ENCODE measurements around the gene EXOC3L2.

EXOC3L2 gene

DNA sequence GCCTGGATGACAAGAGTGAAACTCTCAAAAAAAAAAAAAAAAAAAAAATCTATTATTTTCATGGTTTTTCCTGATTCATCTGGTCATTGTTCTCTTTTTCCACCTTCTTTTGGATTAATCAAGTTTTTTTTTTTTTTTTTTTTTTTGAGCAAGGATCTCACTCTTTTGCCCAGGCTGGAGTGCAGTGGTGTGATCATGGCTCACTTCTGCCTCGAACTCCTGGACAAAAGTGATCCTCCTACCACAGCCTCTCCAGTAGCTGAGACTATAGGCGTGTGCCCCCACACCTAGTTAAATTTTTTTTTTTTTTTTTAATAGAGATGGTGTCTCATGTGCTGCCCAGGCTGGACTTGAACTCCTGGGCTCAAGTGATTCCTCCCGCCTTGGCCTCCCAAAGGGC, 38.9 kb downstream of the EXOC3L2 start:
- peaks cover 2 to 25% (median 11%) of the 10 kb centered on the region in 10 experiments for H3K4me1 ChIP-seq
- no peak for TF ChIP-seq Cebpa-rat (IDR thresholded peaks at IDR 0.05)
- no peak overlapping the region for H3K27ac ChIP-seq
- no peaks in the 10 kb centered on the region for H4K20me1 ChIP-seq
- no peaks in the 10 kb centered on the region for H3K27me3 ChIP-seq
- no peak overlapping the region for H3K9ac ChIP-seq
- no peak overlapping the region for H3K4me2 ChIP-seq
- no peak overlapping the region for H3K4me3 ChIP-seq
- H3K9me3 ChIP-seq (replicated peaks in 1 of 11): peaks cover 8 to 17% (median 14%) of the 10 kb centered on the region in 11 experiments; a peak in 21 of 22 replicates
- H3K36me3 ChIP-seq: no peaks in the 10 kb centered on the region

- no peak overlapping the region for H3K9ac ChIP-seq
- H3K4me2 ChIP-seq: no peak overlapping the region
- H3K9me3 ChIP-seq (replicated peaks in 1 of 11): peaks cover 12 to 21% (median 18%) of the 10 kb centered on the region in 11 experiments; a peak in 21 of 22 replicates
- peaks cover 0 to 20% (median 6%) of the 10 kb centered on the region in 10 experiments; a peak in 19 of 20 replicates for H3K4me1 ChIP-seq
- no peaks in the 10 kb centered on the region for H4K20me1 ChIP-seq
- no peak overlapping the region for H3K27ac ChIP-seq
- H3K36me3 ChIP-seq: no peaks in the 10 kb centered on the region
- H3K27me3 ChIP-seq: no peaks in the 10 kb centered on the region
- no peak for TF ChIP-seq Cebpa-rat (IDR thresholded peaks at IDR 0.05)
- no peak overlapping the region for H3K4me3 ChIP-seq
Measured at GRCh38 chr19:45205810-45206209, 39.4 kb downstream of the EXOC3L2 start.

DNA sequence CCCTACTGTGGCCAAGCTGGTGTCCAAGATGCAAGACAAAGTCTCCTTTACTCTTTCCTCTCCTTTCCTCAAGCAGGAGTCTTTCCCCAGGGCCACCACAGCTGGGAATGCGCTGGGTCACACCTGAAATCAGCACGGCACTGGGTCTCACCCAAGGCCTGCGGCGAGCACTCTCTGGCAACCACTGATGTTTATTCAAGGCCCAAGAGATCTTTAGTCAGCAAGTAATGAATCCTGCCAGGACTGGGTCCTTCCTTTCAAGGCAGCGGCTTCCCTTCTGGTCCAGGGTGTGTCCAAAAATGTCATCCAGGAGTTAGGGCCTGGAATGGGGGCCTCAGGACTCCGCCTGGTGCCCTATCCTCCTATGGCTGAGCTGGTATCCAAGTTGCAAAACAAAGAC, 42.6 kb downstream of the EXOC3L2 start:
- no peak for TF ChIP-seq Cebpa-rat (IDR thresholded peaks at IDR 0.05)
- H3K4me1 ChIP-seq: no peaks in the 10 kb centered on the region
- no peak overlapping the region for H3K4me2 ChIP-seq
- H3K27ac ChIP-seq: no peak overlapping the region
- no peaks in the 10 kb centered on the region for H4K20me1 ChIP-seq
- peaks cover 12 to 21% (median 18%) of the 10 kb centered on the region in 11 experiments; a peak in 21 of 22 replicates for H3K9me3 ChIP-seq (replicated peaks in 1 of 11)
- H3K27me3 ChIP-seq: no peaks in the 10 kb centered on the region
- no peak overlapping the region for H3K4me3 ChIP-seq
- H3K36me3 ChIP-seq: no peaks in the 10 kb centered on the region
- no peak overlapping the region for H3K9ac ChIP-seq

DNA sequence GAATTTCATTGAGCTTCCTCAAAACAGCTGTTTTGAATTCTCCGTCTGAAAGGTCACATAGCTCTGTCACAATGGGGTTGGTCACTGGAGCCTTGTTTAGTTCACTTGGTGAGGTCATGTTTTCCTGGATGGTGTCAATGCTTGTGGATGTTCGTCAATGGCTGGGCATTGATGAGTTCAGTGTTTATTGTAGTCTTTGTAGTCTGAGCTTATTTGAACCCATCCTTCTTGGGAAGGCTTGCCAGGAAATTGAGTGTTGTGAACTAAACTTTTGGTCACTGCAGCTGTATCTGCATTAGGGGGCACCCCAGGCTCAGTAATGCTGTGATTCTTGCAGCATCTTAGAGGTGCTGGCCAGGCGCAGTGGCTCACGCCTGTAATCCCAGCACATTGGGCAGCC, 44.6 kb downstream of the EXOC3L2 start:
- Histone ChIP-seq H3K4me3 (no peak overlapping the region), H3K9ac (no peak overlapping the region), H3K36me3 (no peaks in the 10 kb centered on the region), H3K27me3 (no peaks in the 10 kb centered on the region), H3K4me2 (no peak overlapping the region), H3K4me1 (peaks cover 0 to 11% (median 5%) of the 10 kb centered on the region in 10 experiments; a peak in 7 of 20 replicates), H3K27ac (no peak overlapping the region), H4K20me1 (no peaks in the 10 kb centered on the region), H3K9me3 (replicated peaks in 1 of 11) (peaks cover 12 to 21% (median 18%) of the 10 kb centered on the region in 11 experiments; a peak in 21 of 22 replicates)
- TF ChIP-seq Cebpa-rat (IDR thresholded peaks at IDR 0.05): no peak

DNA sequence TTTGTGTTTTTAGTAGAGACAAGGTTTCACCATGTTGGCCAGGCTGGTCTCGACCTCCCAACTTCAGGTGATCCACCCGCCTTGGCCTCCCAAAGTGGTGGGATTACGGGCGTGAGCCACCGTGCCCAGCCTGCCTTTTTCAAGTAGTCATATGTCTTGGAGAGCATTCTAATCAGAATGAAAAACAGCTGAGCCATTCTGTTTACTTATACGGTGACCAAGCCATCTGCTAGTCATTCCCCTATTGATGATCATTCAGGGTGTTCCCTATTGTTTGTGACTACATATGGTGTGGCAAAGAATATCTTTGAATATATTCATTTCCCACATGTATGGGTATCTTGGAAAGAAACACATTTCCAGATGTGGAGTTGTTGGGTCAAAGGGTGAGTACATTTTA, 49.4 kb downstream of the EXOC3L2 start:
- Histone ChIP-seq H3K9ac (no peak overlapping the region), H3K27me3 (no peaks in the 10 kb centered on the region), H3K9me3 (replicated peaks in 1 of 11) (no peaks in the 10 kb centered on the region), H3K4me2 (no peak overlapping the region), H3K36me3 (no peaks in the 10 kb centered on the region), H3K4me1 (peaks cover 0 to 11% (median 5%) of the 10 kb centered on the region in 10 experiments; a peak in 7 of 20 replicates), H3K4me3 (no peak overlapping the region), H4K20me1 (no peaks in the 10 kb centered on the region), H3K27ac (no peak overlapping the region)
- no peak for TF ChIP-seq Cebpa-rat (IDR thresholded peaks at IDR 0.05)

GRCh38 chr19:45191375-45191774, 53.8 kb downstream of the EXOC3L2 start:
- Histone ChIP-seq H3K27me3 (no peaks in the 10 kb centered on the region), H3K9ac (no peak overlapping the region), H4K20me1 (no peaks in the 10 kb centered on the region), H3K27ac (no peak overlapping the region), H3K4me2 (no peak overlapping the region), H3K9me3 (replicated peaks in 1 of 11) (peaks cover 0 to 12% (median 0%) of the 10 kb centered on the region in 11 experiments; a peak in 1 of 22 replicates), H3K4me1 (peaks cover 0 to 7% (median 0%) of the 10 kb centered on the region in 10 experiments; a peak in 6 of 20 replicates), H3K4me3 (no peak overlapping the region), H3K36me3 (no peaks in the 10 kb centered on the region; a peak in 1 of 22 replicates)
- no peak for TF ChIP-seq Cebpa-rat (IDR thresholded peaks at IDR 0.05)

DNA sequence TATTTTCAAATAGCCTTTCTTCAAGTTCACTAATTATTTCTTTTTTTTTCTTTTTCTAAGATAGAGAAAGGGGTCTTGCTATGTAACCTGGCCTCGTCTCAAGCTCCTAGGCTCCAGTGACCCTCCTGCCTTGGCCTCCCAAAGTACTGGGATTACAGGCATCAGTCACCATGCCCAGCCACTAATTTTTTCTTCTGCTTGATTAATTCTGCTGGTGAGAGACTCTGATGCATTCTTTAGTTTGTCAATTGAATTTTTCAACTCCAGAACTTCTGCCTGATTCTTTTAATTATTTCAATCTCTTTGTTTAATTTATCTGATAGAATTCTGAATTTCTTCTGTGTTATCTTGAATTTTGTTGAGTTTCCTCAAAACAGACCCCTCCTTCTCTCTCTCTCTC, 55.2 kb downstream of the EXOC3L2 start:
- TF ChIP-seq Cebpa-rat (IDR thresholded peaks at IDR 0.05): no peak
- peaks cover 0 to 12% (median 0%) of the 10 kb centered on the region in 11 experiments; a peak in 8 of 22 replicates for H4K20me1 ChIP-seq
- H3K4me2 ChIP-seq: no peak overlapping the region
- H3K27ac ChIP-seq: no peak overlapping the region
- H3K27me3 ChIP-seq: no peaks in the 10 kb centered on the region
- peaks cover 0 to 12% (median 0%) of the 10 kb centered on the region in 11 experiments; a peak in 1 of 22 replicates for H3K9me3 ChIP-seq (replicated peaks in 1 of 11)
- H3K4me1 ChIP-seq: peaks cover 1 to 8% (median 6%) of the 10 kb centered on the region in 10 experiments; a peak in 18 of 20 replicates
- no peak overlapping the region for H3K9ac ChIP-seq
- H3K36me3 ChIP-seq: no peaks in the 10 kb centered on the region; a peak in 1 of 22 replicates
- no peak overlapping the region for H3K4me3 ChIP-seq

GRCh38 chr19:45187421-45188100, 57.6 kb downstream of the EXOC3L2 start:
- no peaks in the 10 kb centered on the region for H3K27me3 ChIP-seq
- peaks cover 0 to 33% (median 5%) of the 10 kb centered on the region in 11 experiments; a peak in 9 of 22 replicates for H4K20me1 ChIP-seq
- no peak overlapping the region; a peak in 1 of 22 replicates for H3K9ac ChIP-seq
- peaks cover 16 to 32% (median 20%) of the 10 kb centered on the region in 10 experiments for H3K4me1 ChIP-seq
- H3K4me2 ChIP-seq: peak overlapping the region in 1 of 11 experiments; percentile 32; a peak in 1 of 22 replicates
- no peak for TF ChIP-seq Cebpa-rat (IDR thresholded peaks at IDR 0.05)
- peaks cover 0 to 12% (median 0%) of the 10 kb centered on the region in 11 experiments; a peak in 1 of 22 replicates for H3K9me3 ChIP-seq (replicated peaks in 1 of 11)
- no peak overlapping the region for H3K27ac ChIP-seq
- no peak overlapping the region for H3K4me3 ChIP-seq
- H3K36me3 ChIP-seq: peaks cover 0 to 5% (median 0%) of the 10 kb centered on the region in 11 experiments; a peak in 1 of 22 replicates

DNA sequence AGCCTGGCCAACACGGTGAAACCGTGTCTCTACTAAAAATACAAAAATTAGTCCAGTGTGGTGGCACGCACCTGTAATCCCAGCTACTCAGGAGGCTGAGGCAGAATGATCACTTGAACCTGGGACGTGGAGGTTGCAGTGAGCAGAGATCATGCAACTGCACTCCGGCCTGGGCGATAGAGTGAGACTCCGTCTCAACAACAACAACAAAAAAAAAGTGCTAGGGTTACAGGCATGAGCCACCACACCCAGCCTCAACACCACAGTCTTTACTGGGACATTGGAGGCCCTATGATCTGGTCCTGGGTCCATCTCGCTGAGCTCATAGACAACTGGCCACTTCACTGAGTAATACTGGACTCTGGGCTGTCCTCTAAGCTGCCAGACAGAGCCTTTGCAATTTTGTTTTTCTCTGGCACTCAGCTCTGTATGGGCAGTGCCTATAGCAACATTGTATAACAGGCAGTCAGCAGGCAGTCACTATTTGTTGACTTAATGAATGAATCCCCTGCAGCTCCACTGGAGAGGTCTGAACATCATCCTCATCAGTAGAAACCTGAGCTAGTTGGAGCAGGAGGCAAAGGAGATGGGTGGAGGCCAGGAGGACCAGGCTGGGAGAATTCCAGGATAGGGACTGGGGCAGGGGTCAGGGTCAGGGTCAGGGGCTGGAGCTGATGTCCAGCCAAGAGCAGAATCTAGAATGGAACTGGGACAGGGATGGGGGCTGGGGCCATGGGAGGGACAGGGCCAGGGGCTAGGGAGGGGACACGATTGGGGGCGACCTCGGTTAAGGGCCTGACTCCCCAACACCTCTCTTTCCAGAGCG, 58.5 kb downstream of the EXOC3L2 start:
- Histone ChIP-seq H3K36me3 (peaks cover 0 to 13% (median 5%) of the 10 kb centered on the region in 11 experiments; a peak in 12 of 22 replicates), H3K4me1 (peaks cover 16 to 34% (median 23%) of the 10 kb centered on the region in 10 experiments), H3K9ac (no peak overlapping the region; a peak in 1 of 22 replicates), H4K20me1 (peaks cover 0 to 39% (median 10%) of the 10 kb centered on the region in 11 experiments; a peak in 13 of 22 replicates), H3K4me3 (no peak overlapping the region), H3K4me2 (peak overlapping the region in 1 of 11 experiments; percentile 32; a peak in 1 of 22 replicates), H3K27ac (no peak overlapping the region), H3K9me3 (replicated peaks in 1 of 11) (peaks cover 0 to 12% (median 0%) of the 10 kb centered on the region in 11 experiments; a peak in 1 of 22 replicates), H3K27me3 (no peaks in the 10 kb centered on the region)
- TF ChIP-seq Cebpa-rat (IDR thresholded peaks at IDR 0.05): no peak

All from BLaER1 treated with 17β-estradiol and CSF1 and Interleukin-3, amounts not matched to agents 10 nM and 100 nM (cell line).